Muscle layer of duodenum (tissue), 2 donors: ENCODE measurements around the gene IL10RB.

ENCODE experiments used
- H3K27ac ChIP-seq: one replicate; pipeline ENCODE4 v1.7.0; 2013; ENCODE audit warnings: mild to moderate bottlenecking, low read length
- H3K27me3 ChIP-seq: one replicate; pipeline ENCODE4 v1.7.0; 2013; ENCODE audit warnings: low read depth, mild to moderate bottlenecking, control low read depth, low read length
- H3K36me3 ChIP-seq, 2 donors: one replicate each; pipeline ENCODE4 v1.7.0; 2013; ENCODE audit warnings: low read length in 2 of 2, control low read depth in 1 of 2, mild to moderate bottlenecking in 1 of 2; ENCODE audit not compliant: insufficient read depth in 2 of 2, control insufficient read depth in 1 of 2
- H3K4me1 ChIP-seq, 2 donors: one replicate each; pipeline ENCODE4 v1.7.0; 2013; ENCODE audit warnings: low read length in 2 of 2, mild to moderate bottlenecking in 2 of 2, control low read depth in 1 of 2, moderate library complexity in 1 of 2; ENCODE audit not compliant: insufficient read depth in 2 of 2, control insufficient read depth in 1 of 2
- H3K4me3 ChIP-seq, 2 donors: one replicate each; pipeline ENCODE4 v1.7.0; 2013; ENCODE audit warnings: low read length in 2 of 2, low read depth in 1 of 2, mild to moderate bottlenecking in 1 of 2
- H3K9me3 ChIP-seq, 2 donors: one replicate each; pipeline ENCODE4 v1.7.0; 2013; ENCODE audit warnings: low read length in 2 of 2, control low read depth in 1 of 2, mild to moderate bottlenecking in 1 of 2; ENCODE audit not compliant: control insufficient read depth in 1 of 2
- donor health status: healthy.

Gene IL10RB

DNA sequence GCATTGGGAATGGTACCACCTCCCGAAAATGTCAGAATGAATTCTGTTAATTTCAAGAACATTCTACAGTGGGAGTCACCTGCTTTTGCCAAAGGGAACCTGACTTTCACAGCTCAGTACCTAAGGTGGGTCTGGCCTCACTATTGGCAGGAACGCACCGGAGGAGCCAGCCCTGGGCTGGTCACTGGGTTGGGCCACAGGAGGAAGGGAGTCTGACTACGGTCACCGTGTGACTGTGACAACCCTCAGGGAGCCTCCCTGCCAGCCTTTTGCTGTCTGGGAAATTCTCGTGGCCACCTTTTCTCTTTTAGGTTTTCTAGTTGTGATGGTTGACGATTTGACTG, 2.2 kb downstream of the IL10RB start:
- peaks cover 18 to 24% of the 10 kb centered on the region in 2 donors for H3K36me3 ChIP-seq
- H3K4me3 ChIP-seq = no peak overlapping the region
- H3K4me1 ChIP-seq = peaks cover 0 to 5% of the 10 kb centered on the region in 2 donors
- no peaks in the 10 kb centered on the region for H3K27me3 ChIP-seq
- no peaks in the 10 kb centered on the region for H3K9me3 ChIP-seq
- H3K27ac ChIP-seq = no peak overlapping the region

DNA sequence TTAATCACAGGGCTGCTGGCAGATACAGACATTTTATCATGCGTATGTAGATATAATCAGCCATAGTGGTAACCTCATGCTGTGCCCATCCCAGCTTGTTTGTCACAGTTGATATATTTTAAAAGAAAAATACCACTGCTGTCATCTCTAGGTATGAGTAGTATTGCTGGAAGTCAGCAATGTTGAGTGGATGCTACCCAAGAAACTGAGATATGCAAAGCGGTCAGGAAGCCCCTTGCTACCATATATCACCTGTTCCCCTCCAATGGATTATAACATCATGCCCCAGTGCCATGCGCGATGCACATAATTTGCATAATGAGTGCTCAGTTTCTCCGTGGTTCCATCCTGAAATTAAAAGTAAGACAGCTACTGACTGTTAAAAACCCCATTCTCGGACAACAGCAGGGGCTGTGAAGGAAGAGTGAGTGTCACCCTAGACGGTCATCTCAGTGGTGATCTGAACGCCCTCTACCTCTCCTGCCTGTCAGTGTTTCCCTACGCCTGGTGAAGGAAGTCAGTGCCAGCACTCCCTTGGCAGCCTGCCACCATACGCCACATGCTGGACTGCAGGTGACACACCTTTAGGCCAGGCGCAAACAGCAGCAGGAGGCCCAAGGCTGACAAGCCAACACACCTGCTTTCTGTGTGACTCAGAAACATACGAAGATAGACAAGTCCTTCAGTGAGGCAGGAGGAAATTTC, 2.7 kb downstream of the IL10RB start:
- Histone ChIP-seq H3K9me3 (no peaks in the 10 kb centered on the region), H3K27me3 (no peaks in the 10 kb centered on the region), H3K27ac (no peak overlapping the region), H3K36me3 (peaks cover 19 to 21% of the 10 kb centered on the region in 2 donors), H3K4me3 (no peak overlapping the region), H3K4me1 (peaks cover 0 to 5% of the 10 kb centered on the region in 2 donors)

- no peak overlapping the region for H3K4me3 ChIP-seq
- H3K9me3 ChIP-seq = no peaks in the 10 kb centered on the region
- H3K4me1 ChIP-seq = peaks cover 0 to 5% of the 10 kb centered on the region in 2 donors
- H3K27me3 ChIP-seq = no peaks in the 10 kb centered on the region
- peaks cover 21 to 28% of the 10 kb centered on the region in 2 donors for H3K36me3 ChIP-seq
- no peak overlapping the region for H3K27ac ChIP-seq
Observed at GRCh38 chr21:33270986-33271385, 4.8 kb downstream of the IL10RB start.

GRCh38 chr21:33273044-33273443, 6.9 kb downstream of the IL10RB start:
- H3K27ac ChIP-seq = no peak overlapping the region
- H3K4me3 ChIP-seq = no peak overlapping the region
- H3K9me3 ChIP-seq = no peaks in the 10 kb centered on the region
- no peaks in the 10 kb centered on the region for H3K27me3 ChIP-seq
- H3K4me1 ChIP-seq = peaks cover 0 to 5% of the 10 kb centered on the region in 2 donors
- peaks cover 31 to 39% of the 10 kb centered on the region in 2 donors for H3K36me3 ChIP-seq

- H3K27me3 ChIP-seq = no peaks in the 10 kb centered on the region
- H3K4me3 ChIP-seq = no peak overlapping the region
- no peaks in the 10 kb centered on the region for H3K4me1 ChIP-seq
- no peak overlapping the region for H3K27ac ChIP-seq
- H3K9me3 ChIP-seq = peaks cover 5 to 7% of the 10 kb centered on the region in 2 donors
- H3K36me3 ChIP-seq = peaks cover 42 to 59% of the 10 kb centered on the region in 2 donors
Observed at GRCh38 chr21:33278721-33279120, 12.6 kb downstream of the IL10RB start.

DNA sequence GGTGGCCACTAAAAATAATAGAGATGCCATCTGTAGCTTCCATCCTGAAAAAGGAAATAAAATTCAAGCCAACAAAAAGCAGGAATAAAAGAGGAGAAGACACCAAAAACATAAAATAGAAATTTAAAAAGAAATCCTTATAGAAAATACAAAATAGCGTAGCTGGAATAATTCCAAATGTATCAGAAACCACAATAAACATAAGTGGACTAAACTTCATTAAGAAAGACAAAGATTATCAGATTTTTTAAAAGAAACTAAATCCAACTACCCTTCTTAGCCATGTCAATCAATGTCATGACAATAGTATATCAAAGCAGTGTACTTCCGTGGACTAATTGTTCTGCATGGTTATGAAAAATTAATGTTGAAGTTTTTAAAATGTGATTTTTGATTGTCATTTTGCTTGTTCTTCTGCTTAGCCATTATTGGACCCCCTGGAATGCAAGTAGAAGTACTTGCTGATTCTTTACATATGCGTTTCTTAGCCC, 13.2 kb downstream of the IL10RB start:
- no peak overlapping the region for H3K4me3 ChIP-seq
- H3K36me3 ChIP-seq = peaks cover 43 to 65% of the 10 kb centered on the region in 2 donors
- H3K4me1 ChIP-seq = no peaks in the 10 kb centered on the region
- H3K27me3 ChIP-seq = no peaks in the 10 kb centered on the region
- H3K9me3 ChIP-seq = peaks cover 5 to 7% of the 10 kb centered on the region in 2 donors
- no peak overlapping the region for H3K27ac ChIP-seq

DNA sequence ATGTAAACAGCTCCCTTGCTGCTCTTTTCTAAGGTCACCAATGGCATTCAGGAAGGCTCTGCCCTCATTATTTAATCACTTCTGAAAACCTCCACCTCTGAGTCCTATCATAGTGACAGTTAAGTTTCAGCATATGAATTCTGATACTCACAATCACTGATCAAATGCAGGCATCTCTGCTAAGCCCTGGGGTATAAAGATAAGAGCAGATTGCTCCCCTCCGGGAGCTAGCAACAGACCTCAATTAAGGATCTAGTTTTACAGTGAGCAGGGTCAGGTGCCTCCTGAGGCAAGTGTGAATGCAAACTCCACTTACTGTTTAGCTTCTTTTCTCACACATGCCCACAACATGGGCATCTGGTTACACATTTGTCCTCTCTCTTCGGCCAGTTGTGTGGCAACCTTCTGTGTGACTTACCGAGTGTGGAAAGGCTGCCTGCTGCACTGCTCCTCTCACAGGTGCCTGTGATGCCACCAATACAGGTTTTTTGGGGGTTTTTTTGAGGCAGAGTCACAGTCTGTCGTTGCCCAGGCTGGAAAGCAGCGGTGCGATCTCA, 15.0 kb downstream of the IL10RB start:
- peaks cover 1 to 2% of the 10 kb centered on the region in 2 donors for H3K4me1 ChIP-seq
- no peaks in the 10 kb centered on the region for H3K27me3 ChIP-seq
- peaks cover 5 to 7% of the 10 kb centered on the region in 2 donors for H3K9me3 ChIP-seq
- peaks cover 51 to 63% of the 10 kb centered on the region in 2 donors for H3K36me3 ChIP-seq
- H3K27ac ChIP-seq = no peak overlapping the region
- H3K4me3 ChIP-seq = no peak overlapping the region

DNA sequence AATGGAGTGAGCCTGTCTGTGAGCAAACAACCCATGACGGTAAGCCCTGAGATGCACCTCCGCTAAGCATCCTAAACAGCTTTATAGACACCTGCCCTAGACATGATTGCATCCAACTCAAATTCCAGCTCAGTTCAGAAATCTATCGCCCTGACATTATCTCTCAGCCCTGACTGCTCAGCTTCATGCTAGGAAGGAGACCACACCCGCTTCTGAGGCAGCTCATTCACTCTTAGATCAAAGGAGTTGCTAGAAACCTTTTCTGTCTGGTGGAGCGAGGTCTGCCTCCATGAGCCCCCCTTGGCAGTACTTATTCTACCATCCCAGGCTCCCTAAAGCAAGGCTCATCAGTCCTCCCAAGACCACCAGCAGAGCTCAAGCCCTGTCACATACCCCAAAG, 17.0 kb downstream of the IL10RB start:
- peaks cover 41 to 52% of the 10 kb centered on the region in 2 donors for H3K36me3 ChIP-seq
- H3K4me1 ChIP-seq = peaks cover 8 to 10% of the 10 kb centered on the region in 2 donors
- H3K27ac ChIP-seq = no peak overlapping the region
- peaks cover 5 to 7% of the 10 kb centered on the region in 2 donors for H3K9me3 ChIP-seq
- no peaks in the 10 kb centered on the region for H3K27me3 ChIP-seq
- no peak overlapping the region for H3K4me3 ChIP-seq

DNA sequence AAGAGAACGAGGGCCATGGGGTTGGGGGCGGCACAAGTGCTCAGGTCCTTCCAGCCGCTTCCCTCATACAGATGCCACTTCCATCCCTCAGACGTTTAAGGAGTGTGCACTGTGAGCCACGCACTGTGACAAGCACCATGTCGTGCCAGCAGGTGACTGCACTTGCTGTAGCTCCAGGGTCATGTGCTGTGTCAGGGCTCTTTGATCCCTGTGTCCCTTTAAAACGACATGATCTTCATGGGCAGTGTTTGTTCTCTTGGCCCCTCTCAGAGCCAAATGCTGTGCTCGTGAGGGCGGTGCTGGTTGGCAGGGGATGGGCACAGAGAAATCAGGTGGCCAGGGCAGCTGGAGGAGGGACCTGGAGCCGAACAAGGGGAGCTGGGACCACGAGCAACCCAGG, 19.9 kb downstream of the IL10RB start:
- no peaks in the 10 kb centered on the region for H3K9me3 ChIP-seq
- peaks cover 8 to 10% of the 10 kb centered on the region in 2 donors for H3K4me1 ChIP-seq
- no peaks in the 10 kb centered on the region for H3K27me3 ChIP-seq
- H3K4me3 ChIP-seq = no peak overlapping the region
- H3K36me3 ChIP-seq = peaks cover 29 to 33% of the 10 kb centered on the region in 2 donors
- peak overlapping the region; percentile 31 for H3K27ac ChIP-seq

- Histone ChIP-seq H3K4me1 (peaks cover 8 to 10% of the 10 kb centered on the region in 2 donors), H3K36me3 (peaks cover 28 to 35% of the 10 kb centered on the region in 2 donors), H3K9me3 (no peaks in the 10 kb centered on the region), H3K27me3 (no peaks in the 10 kb centered on the region), H3K4me3 (no peak overlapping the region), H3K27ac (no peak overlapping the region)
Observed at GRCh38 chr21:33286600-33287456, 20.7 kb downstream of the IL10RB start.

GRCh38 chr21:33289199-33289819, 23.1 kb downstream of the IL10RB start:
- no peak overlapping the region for H3K4me3 ChIP-seq
- H3K36me3 ChIP-seq = peaks cover 33 to 35% of the 10 kb centered on the region in 2 donors
- peaks cover 8 to 10% of the 10 kb centered on the region in 2 donors for H3K4me1 ChIP-seq
- no peak overlapping the region for H3K27ac ChIP-seq
- no peaks in the 10 kb centered on the region for H3K9me3 ChIP-seq
- no peaks in the 10 kb centered on the region for H3K27me3 ChIP-seq
